Panc1 (cell line): ENCODE results near the gene UQCRH.

Source experiments
- CTCF ChIP-seq: fragments of 450-650 bp; IDR thresholded peaks from 2 replicates; pipeline ENCODE4 v1.5.1; 2017; ENCODE audit warnings: mild to moderate bottlenecking
- POLR2AphosphoS5 ChIP-seq: IDR thresholded peaks from 2 replicates; pipeline ENCODE4 v1.6.1; 2012; ENCODE audit warnings: mild to moderate bottlenecking, low read depth, low read length, moderate library complexity
- SIN3A ChIP-seq: IDR thresholded peaks from 2 replicates; pipeline ENCODE4 v1.6.1; 2012; ENCODE audit warnings: low read depth, mild to moderate bottlenecking, low read length, moderate library complexity, borderline replicate concordance; ENCODE audit not compliant: insufficient read depth
- TCF7L2 ChIP-seq: IDR thresholded peaks from 2 replicates; pipeline ENCODE4 v1.6.1; 2011; ENCODE audit warnings: mild to moderate bottlenecking, low read depth, low read length, inconsistent platforms

- TF ChIP-seq CTCF (no peak), SIN3A (no peak), POLR2AphosphoS5 (no peak), TCF7L2 (no peak)
These were observed 859 bp upstream of the UQCRH start for GRCh38 chr1:46302641-46303037.
